ENCODE results near the gene COL27A1. TPM values are rescaled to one million over a fixed set of nuclear protein-coding genes. Genes with fewer than 3 reads are reported as not detected.
"Not testable (repeated sequence)": the region's sequence is repeated elsewhere in the genome, so short reads cannot be mapped to it uniquely, and the experiment has no call there.

The COL27A1 gene
- total RNA-seq, 2 experiments from 2014 or later, result 4.0 to 4.1 TPM

DNA sequence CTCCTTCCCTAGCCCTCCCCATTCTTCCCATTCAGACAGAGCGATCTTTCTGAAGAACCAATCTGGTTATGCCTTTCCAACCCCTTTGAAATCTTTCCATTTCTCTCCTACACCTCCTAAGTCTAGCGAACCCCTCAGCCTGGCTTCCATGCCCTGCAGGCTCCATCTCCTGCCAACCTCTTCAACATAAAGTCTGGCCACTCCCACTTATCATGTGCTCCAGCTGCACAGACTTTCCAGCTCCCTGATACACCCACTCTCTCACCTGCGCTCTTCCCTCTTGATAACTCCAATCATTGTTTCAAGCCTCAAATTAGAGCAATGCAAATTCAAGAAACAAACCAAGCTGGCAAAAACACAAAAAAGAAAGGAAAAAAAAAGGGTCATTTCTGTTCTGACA lies 163.8 kb downstream of the COL27A1 start:
- Mint-ChIP-seq H3K27ac (no peak overlapping the region), H3K27me3 (peaks cover 5% of the 10 kb centered on the region), H3K4me3 (no peak overlapping the region), H3K9me3 (no peaks in the 10 kb centered on the region), H3K36me3 (no peaks in the 10 kb centered on the region), H3K4me1 (ENCODE audit: low read depth) (peaks cover 13% of the 10 kb centered on the region)
- intact Hi-C loops (cut with micrococcal nuclease), result no loop called here
- POLR2A ChIA-PET, result no interaction called here
- peak; percentile 4 for DNase-seq
- CTCF ChIA-PET, result interaction anchor here (0.8 to 1.0 kb wide), 2 partner anchors 14 to 28 kb away, joined by 4 read pairs; no protein-coding TSS in a partner anchor

GRCh38 chr9:114320710-114321109 lies 165.4 kb downstream of the COL27A1 start:
- H3K27me3 Mint-ChIP-seq, H3K9me3 Mint-ChIP-seq, H3K4me3 Mint-ChIP-seq, CTCF ChIA-PET, H3K36me3 Mint-ChIP-seq, H3K27ac Mint-ChIP-seq: not testable (repeated sequence)
- peaks cover 13% of the 10 kb centered on the region for H3K4me1 Mint-ChIP-seq (ENCODE audit: low read depth)
- intact Hi-C loops (cut with micrococcal nuclease), result loop anchor here (5.0 kb wide), 2 partner anchors 167 to 267 kb away; partner anchors contain the start of gene ATP6V1G1
- DNase-seq, result peak; percentile 74
- POLR2A ChIA-PET, result interaction anchor here (0.9 to 1.5 kb wide), 2 partner anchors 64 to 75 kb away, joined by 4 read pairs; no protein-coding TSS in a partner anchor

- peak overlapping the region; percentile 16 for H3K4me3 Mint-ChIP-seq
- peak; percentile 83 for DNase-seq
- H3K4me1 Mint-ChIP-seq (ENCODE audit: low read depth), result peaks cover 13% of the 10 kb centered on the region
- ChIA-PET CTCF (no interaction called here), POLR2A (interaction anchor here (0.9 to 1.5 kb wide), 2 partner anchors 63 to 74 kb away, joined by 4 read pairs; no protein-coding TSS in a partner anchor)
- H3K27me3 Mint-ChIP-seq, result peaks cover 5% of the 10 kb centered on the region
- intact Hi-C loops (cut with micrococcal nuclease), result loop anchor here (5.0 kb wide), 2 partner anchors 166 to 266 kb away; partner anchors contain the start of gene ATP6V1G1
- no peaks in the 10 kb centered on the region for H3K9me3 Mint-ChIP-seq
- no peaks in the 10 kb centered on the region for H3K36me3 Mint-ChIP-seq
- H3K27ac Mint-ChIP-seq, result peak overlapping the region; percentile 62
Measured at GRCh38 chr9:114321759-114322158, 166.4 kb downstream of the COL27A1 start.

- H3K9me3 Mint-ChIP-seq, H3K4me3 Mint-ChIP-seq, CTCF ChIA-PET, H3K27me3 Mint-ChIP-seq, H3K27ac Mint-ChIP-seq, H3K36me3 Mint-ChIP-seq: not testable (repeated sequence)
- peaks cover 13% of the 10 kb centered on the region for H3K4me1 Mint-ChIP-seq (ENCODE audit: low read depth)
- DNase-seq, result peak; percentile 40
- intact Hi-C loops (cut with micrococcal nuclease), result loop anchor here (5.0 kb wide), 2 partner anchors 165 to 265 kb away; partner anchors contain the start of gene ATP6V1G1
- POLR2A ChIA-PET, result interaction anchor here (1.5 kb wide), 1 partner anchor 63 kb away, joined by 4 read pairs; no protein-coding TSS in a partner anchor
Measured at GRCh38 chr9:114322160-114322818, 167.0 kb downstream of the COL27A1 start.

DNA sequence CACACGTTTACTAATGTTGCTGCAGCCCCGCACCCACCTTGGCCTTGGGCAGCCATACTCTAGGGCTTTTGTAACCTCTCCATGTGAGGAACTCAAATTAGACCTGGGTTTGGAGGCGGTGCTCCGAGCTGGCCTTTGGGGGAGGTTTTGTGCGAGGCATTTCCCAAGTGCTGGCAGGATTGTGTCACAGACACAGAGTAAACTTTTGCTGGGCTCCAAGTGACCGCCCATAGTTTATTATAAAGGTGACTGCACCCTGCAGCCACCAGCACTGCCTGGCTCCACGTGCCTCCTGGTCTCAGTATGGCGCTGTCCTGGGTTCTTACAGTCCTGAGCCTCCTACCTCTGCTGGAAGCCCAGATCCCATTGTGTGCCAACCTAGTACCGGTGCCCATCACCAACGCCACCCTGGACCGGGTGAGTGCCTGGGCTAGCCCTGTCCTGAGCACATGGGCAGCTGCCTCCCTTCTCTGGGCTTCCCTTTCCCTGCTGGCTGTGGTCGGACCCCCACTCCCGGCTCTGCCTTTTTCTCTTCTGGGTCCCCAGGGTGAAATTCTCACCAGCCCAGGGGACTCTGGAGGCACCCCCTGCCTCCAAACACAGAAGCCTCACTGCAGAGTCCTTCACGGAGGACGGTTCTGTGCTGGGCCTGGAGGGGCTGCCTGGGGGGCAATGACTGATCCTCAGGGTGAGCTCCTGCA lies 167.6 kb downstream of the COL27A1 start, which contains the start of gene ORM1:
Gene ORM1 (plus strand): TSS at position 268 of the 701 bp plus-strand sequence. CDS start 36 bp downstream, at position 304.
- CTCF ChIA-PET, H3K9me3 Mint-ChIP-seq, H3K36me3 Mint-ChIP-seq, DNase-seq, POLR2A ChIA-PET, H3K27ac Mint-ChIP-seq, H3K27me3 Mint-ChIP-seq: not testable (repeated sequence)
- Mint-ChIP-seq H3K4me3 (peak within 1 kb of the TSS; percentile 16), H3K4me1 (ENCODE audit: low read depth) (peaks cover 13% of the 10 kb centered on the region)
- intact Hi-C loops (cut with micrococcal nuclease), result loop anchor here (5.0 kb wide), 2 partner anchors 164 to 264 kb away; partner anchors contain the start of gene ATP6V1G1

DNA sequence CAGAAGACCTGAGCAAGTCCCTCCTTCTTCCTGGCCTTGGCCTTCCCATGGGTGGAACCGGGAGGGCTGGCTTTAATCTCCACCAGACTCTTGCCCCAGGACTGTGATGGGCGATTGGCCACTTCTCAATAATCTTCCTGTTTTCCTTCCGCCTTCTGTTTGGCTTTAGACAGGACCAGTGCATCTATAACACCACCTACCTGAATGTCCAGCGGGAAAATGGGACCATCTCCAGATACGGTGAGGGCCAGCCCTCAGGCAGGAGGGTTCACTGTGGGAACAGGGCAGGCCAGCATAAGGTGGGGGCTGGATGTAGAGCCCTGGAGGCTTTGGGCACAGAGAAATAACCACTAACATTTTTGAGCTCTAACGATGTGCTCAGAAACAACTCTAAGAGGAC lies 168.5 kb downstream of the COL27A1 start:
- CTCF ChIA-PET, H3K9me3 Mint-ChIP-seq: not testable (repeated sequence)

DNA sequence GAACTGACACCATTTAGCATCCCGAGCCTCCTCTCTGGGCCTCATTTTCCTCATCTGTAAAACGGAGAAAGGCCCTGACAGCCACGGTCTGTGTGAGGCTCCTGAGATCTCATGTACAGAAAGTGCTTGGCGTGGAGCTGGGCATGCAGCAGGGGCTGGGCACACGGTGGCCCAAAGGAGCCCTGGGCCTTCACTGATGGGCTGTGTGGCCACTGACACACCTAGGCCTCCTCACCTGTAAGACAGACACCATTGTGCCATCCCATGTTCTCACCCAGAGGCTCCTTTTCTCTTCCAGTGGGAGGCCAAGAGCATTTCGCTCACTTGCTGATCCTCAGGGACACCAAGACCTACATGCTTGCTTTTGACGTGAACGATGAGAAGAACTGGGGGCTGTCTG lies 169.2 kb downstream of the COL27A1 start:
- Mint-ChIP-seq H3K4me3 (no peak overlapping the region), H3K27ac (no peak overlapping the region), H3K9me3 (no peaks in the 10 kb centered on the region), H3K27me3 (no peaks in the 10 kb centered on the region), H3K4me1 (ENCODE audit: low read depth) (peaks cover 13% of the 10 kb centered on the region), H3K36me3 (no peaks in the 10 kb centered on the region)
- intact Hi-C loops (cut with micrococcal nuclease), result loop anchor here (5.0 kb wide), 2 partner anchors 163 to 263 kb away; partner anchors contain the start of gene ATP6V1G1
- no peak for DNase-seq
- POLR2A ChIA-PET, result no interaction called here
- CTCF ChIA-PET, result no interaction called here

More for the DNA sequence above, 168.5 kb downstream of the COL27A1 start:
- H3K4me3 Mint-ChIP-seq, H3K27me3 Mint-ChIP-seq, H3K36me3 Mint-ChIP-seq, DNase-seq, H3K27ac Mint-ChIP-seq, POLR2A ChIA-PET: not testable (repeated sequence)
- intact Hi-C loops (cut with micrococcal nuclease), result loop anchor here (5.0 kb wide), 2 partner anchors 163 to 263 kb away; partner anchors contain the start of gene ATP6V1G1
- H3K4me1 Mint-ChIP-seq (ENCODE audit: low read depth), result peaks cover 13% of the 10 kb centered on the region

- CTCF ChIA-PET, POLR2A ChIA-PET, H3K27me3 Mint-ChIP-seq, DNase-seq, H3K4me3 Mint-ChIP-seq, H3K36me3 Mint-ChIP-seq, H3K27ac Mint-ChIP-seq, H3K9me3 Mint-ChIP-seq: not testable (repeated sequence)
- intact Hi-C loops (cut with micrococcal nuclease), result loop anchor here (5.0 kb wide), 2 partner anchors 162 to 262 kb away; partner anchors contain the start of gene ATP6V1G1
- peaks cover 13% of the 10 kb centered on the region for H3K4me1 Mint-ChIP-seq (ENCODE audit: low read depth)
Measured at GRCh38 chr9:114324965-114325364, 169.6 kb downstream of the COL27A1 start.

DNA sequence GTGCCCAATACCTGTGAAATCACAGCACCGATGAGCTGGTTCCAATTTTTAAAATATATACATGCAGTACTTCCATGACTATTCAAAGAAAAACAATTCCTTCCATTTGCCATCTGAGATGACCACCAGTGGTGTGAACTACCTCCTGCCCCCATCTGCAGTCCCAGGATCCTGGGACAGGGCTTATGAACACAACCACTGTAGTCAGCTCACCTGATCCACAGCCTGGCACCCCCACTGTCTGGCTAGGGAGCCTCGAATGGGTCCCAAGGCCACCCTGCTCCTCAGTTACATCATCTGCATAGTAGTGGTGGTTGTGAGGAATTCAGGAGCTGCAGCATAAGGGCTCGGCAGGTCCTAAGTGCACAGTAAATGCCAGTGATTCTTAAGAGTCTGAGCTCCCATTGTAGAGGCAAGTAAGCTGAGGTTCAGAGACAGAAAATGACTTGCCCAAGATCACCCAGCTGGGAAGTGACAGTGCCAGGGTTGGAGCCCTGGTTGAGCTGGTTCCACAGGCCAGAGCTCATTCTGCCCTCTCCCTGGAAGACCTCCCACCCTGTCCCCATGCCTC lies 170.4 kb downstream of the COL27A1 start:
- CTCF ChIA-PET; intact Hi-C loops (cut with micrococcal nuclease); H3K9me3 Mint-ChIP-seq; DNase-seq; H3K4me3 Mint-ChIP-seq; H3K36me3 Mint-ChIP-seq; H3K27me3 Mint-ChIP-seq; POLR2A ChIA-PET; H3K27ac Mint-ChIP-seq: not testable (repeated sequence)
- H3K4me1 Mint-ChIP-seq (ENCODE audit: low read depth), result peaks cover 13% of the 10 kb centered on the region

- CTCF ChIA-PET, result no interaction called here
- Mint-ChIP-seq H3K9me3 (no peaks in the 10 kb centered on the region), H3K27me3 (no peaks in the 10 kb centered on the region), H3K4me3 (no peak overlapping the region), H3K27ac (no peak overlapping the region), H3K4me1 (ENCODE audit: low read depth) (peaks cover 13% of the 10 kb centered on the region), H3K36me3 (no peaks in the 10 kb centered on the region)
- no peak for DNase-seq
- intact Hi-C loops (cut with micrococcal nuclease), result no loop called here
- POLR2A ChIA-PET, result no interaction called here
Measured at GRCh38 chr9:114327749-114328148, 172.4 kb downstream of the COL27A1 start.

DNA sequence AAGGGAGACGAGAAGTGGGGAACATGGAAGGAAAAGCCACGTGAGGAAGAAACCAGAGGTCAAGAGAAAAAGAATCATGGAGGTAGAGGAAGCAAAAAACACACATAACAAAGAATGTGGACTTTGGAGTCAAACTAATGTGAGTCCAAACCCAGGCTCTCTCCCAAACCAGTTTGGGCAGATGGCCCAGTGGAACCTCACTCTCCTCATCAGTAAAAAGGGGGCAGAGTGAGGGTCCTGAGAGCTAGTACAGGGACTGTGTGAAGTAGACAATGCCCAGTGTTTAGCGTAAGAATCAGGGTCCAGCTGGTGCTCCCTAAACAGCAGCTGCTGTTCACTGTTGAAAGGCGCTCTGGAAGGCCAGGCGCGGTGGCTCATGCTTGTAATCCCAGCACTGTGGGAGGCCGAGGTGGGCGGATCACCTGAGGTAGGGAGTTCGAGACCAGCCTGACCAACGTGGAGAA lies 173.1 kb downstream of the COL27A1 start:
- POLR2A ChIA-PET; H3K27me3 Mint-ChIP-seq; H3K36me3 Mint-ChIP-seq; H3K4me3 Mint-ChIP-seq; H3K9me3 Mint-ChIP-seq; CTCF ChIA-PET; DNase-seq; intact Hi-C loops (cut with micrococcal nuclease); H3K27ac Mint-ChIP-seq: not testable (repeated sequence)
- peaks cover 13% of the 10 kb centered on the region for H3K4me1 Mint-ChIP-seq (ENCODE audit: low read depth)

Data from activated CD4-positive, alpha-beta memory T cell treated with anti-CD3 and anti-CD28 coated beads for 36 hours (primary cell).